GM12801 (cell line): ENCODE measurements around the gene MED20.

Experiments used
- CTCF ChIP-seq: IDR thresholded peaks from one replicate; pipeline ENCODE4 v1.5.1; 2011; ENCODE audit warnings: control low read depth; ENCODE audit not compliant: insufficient read length; ENCODE audit errors: extremely low read depth

MED20 gene

GRCh38 chr6:41939176-41939847 lies 18.4 kb upstream of the MED20 start:
- TF ChIP-seq CTCF = no peak

GRCh38 chr6:41938590-41939175 lies 17.7 kb upstream of the MED20 start:
- TF ChIP-seq CTCF = no peak

GRCh38 chr6:41937861-41938574 lies 17.1 kb upstream of the MED20 start:
- no peak for TF ChIP-seq CTCF

- no peak for TF ChIP-seq CTCF
These were observed 16.5 kb upstream of the MED20 start for GRCh38 chr6:41937472-41937860.

GRCh38 chr6:41936073-41936837 lies 15.3 kb upstream of the MED20 start:
- no peak for TF ChIP-seq CTCF

- TF ChIP-seq CTCF = no peak
These were observed 14.7 kb upstream of the MED20 start for GRCh38 chr6:41935685-41936072.

GRCh38 chr6:41935193-41935574 lies 14.2 kb upstream of the MED20 start:
- TF ChIP-seq CTCF = no peak
